ENCODE data around the gene SKI. TPM values are rescaled to one million over a fixed set of nuclear protein-coding genes. Genes with fewer than 3 reads are reported as not detected.

Gene SKI
- polyA plus RNA-seq, 1 donor, result 48.5 TPM

DNA sequence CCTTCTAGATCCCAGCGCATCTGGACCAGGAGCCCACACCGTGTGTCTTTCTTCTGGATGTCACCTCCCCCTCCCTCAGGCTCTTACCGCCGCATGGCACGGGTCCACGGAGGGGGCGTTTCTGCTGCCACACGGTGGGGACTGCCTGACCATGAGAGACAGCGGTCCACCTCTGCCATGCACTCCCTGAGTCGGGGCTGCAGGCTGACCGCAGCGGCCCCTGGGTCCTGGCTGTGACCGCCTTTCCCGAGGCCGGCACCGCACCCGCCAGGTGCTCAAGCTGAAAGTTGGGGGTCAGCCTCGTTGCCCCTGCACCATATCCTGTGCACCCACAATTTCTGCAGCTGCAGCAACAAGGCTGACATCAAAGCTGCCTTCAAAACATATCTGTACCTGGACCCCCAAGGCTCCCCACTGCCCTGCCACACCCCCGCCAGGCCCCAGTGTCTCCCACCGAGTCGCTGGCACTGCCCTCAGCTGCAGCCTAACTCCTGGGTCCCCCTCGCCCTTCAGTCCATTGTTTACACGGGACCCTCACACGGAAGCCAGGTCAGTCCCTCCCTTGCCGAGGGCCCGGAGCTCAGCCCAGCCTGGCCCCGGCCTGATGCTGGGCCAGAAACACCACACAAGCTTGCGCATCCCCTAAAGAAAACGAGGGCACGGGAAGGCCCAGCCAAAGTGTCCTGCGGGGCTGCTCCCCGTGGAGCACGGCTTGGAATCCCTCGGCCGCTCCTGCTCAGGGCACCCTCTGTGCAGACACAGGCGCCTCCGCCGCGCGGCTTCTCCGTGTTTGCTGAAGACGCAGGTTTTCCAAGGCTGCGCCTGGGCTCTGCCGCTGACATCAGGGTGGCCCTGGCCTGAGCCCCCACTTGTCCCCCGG, 111.3 kb downstream of the SKI start:
- no peak for DNase-seq

DNA sequence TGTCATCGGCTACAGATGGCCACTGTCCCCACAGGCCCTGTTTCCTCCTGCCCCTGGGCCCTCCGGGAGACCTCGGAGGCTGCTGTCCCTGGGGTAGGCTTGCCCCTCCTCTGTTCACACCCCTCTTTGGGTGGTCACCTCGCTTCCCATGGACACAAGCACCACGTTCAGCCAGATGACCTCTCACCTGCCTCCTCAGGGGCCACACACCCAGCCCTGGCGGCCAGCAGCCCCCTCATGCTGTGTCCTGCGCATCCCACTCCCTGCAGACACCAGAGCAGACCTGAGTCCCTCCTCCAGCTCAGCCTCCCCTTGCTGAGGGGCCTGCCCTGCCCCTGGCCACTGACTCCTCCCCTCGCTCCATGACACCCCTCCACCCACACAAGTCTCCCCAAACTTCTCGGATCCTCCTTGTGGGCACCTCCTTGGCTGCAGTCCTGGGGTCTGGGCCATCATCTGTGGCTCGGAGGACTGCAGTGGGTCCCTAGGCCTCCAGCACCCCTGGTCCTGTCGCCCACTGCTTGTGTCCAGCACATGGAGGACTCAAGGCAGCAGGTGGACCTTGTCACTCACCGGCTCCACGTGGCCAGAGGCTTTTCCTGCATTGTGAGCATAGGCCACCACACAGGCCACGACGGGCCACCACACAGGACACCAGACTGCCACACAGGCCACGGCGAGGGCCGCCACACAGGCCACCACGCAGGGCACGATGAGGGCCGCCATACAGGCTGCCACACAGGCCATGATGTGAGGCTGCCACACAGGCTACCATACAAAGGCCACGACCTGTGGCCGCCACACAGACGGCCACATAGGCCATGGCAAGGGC, 112.2 kb downstream of the SKI start:
- DNase-seq, result no peak

- DNase-seq, result no peak
Observed at GRCh38 chr1:2340918-2341254, 112.8 kb downstream of the SKI start.

DNA sequence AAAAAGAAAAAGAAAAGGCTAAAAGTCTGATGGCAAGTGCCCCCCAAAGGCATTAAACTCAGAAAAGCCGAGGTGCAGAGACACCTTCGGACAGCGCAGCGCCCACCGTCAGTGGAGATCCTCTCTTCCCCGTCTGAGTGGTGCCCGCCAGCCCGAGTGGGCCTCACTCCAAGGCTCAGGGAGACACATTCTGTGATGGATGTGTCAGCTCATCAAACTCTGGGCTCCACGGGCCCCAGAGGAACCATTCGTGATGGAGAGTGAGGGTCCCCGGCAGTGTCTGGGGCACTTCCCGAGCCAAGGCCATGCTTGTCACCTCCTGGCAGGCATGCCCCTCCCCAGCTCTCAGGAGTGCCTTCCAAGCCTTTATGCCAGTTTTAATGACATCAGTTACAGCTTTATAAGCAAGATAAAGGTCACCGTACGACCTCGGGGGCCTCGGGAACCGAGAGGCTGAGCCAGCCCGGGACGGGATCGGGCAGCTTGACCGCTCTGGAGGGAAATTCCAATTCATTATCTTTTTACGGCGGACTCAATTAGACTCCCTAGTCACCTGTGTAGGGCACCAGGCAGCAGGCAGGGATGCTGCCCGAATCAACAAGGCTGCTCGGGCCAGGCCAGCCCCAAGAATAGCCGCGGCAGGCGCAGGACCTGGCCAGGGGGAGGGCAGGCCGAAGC, 113.7 kb downstream of the SKI start:
- DNase-seq, result no peak

- DNase-seq, result no peak
Observed at GRCh38 chr1:2342384-2343022, 114.4 kb downstream of the SKI start.

- no peak for DNase-seq
Observed at GRCh38 chr1:2343023-2343935, 115.2 kb downstream of the SKI start.

DNA sequence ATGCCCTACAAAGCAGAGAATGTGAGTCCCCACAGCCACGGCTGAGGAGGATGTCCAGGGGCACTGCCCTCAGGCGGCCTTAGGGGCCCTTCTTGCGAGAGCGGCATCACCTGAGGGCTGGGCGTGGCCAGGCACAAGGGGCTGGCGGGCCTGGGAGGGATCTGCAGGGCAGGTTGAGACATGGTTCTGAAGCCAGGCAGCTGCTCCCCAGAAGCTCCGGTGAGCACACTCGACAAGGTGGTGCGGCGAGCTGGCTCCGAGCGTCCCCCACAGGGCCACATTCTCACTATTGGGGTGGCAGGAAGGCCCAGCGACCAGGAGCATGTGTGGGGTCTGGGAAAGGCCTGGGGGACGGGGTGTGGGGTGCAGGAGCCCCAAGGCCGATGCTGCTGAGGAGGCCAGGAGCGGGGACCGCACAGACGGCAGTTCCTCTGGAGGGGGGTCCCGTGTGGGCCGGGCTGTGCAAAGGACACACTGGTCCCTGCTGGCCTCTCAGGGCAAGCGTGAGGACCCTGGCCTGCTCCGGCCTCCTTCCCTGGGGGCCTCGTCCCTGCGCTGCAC, 116.1 kb downstream of the SKI start:
- no peak for DNase-seq

GRCh38 chr1:2344744-2345296, 116.7 kb downstream of the SKI start:
- DNase-seq, result no peak

- DNase-seq, result no peak
Observed at GRCh38 chr1:2345297-2346075, 117.4 kb downstream of the SKI start.

DNA sequence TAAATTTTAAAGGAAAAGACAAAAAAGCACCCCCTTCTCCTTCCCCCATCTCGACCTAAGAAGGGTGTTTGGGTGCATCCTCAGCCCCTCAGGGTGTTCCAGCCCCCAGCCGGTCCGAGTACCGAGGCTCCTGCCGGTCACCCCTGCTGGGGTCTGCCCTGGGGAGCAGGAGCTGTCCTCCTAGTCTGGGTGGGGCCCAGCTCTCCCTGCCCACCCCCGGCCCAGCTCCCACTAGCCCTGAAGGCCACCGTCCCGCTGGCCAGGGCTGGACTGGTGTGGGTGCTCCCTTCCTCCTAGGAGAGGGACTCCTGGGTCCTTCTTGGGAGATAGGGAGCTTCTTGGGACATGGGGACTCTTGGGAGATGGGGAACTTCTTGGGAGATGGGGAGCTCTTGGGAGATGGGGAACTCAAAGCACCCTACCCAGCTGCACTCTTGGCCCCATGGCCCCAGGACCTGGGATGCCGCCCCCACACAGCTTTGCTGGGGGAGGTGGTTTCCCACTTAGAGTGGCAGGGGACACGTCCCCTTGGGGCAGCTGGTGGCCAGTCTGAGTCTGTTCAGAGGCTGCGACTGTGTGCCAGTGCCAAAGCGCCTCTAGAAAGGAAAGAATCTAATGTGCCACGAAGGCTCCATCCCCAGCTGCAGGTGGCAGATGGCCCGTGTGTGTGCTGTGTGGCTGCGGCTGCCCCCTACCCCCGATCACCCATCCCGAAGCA, 118.7 kb downstream of the SKI start:
- no peak for DNase-seq

DNA sequence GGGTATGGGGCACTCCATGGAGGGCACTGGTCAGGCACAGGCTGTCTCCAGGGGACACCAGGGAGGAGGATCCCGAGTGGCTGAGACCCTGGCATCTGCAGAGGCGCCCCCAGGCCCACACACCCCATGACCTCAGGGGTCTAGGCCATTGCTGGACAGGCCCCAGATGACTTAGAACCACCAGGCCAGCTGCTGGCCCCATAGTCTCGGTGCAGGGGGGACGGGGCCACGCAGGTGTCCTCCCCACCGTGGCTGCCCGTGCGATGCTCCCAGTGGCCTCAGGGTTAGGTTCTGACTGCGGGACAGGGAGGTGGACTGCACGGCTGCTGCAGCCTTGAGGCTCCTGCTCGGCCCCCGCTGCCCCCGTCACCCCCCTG, 119.3 kb downstream of the SKI start:
- no peak for DNase-seq

GRCh38 chr1:2347896-2348295, 119.8 kb downstream of the SKI start:
- DNase-seq, result no peak

GRCh38 chr1:2348346-2349325, 120.5 kb downstream of the SKI start:
- DNase-seq, result no peak

DNA sequence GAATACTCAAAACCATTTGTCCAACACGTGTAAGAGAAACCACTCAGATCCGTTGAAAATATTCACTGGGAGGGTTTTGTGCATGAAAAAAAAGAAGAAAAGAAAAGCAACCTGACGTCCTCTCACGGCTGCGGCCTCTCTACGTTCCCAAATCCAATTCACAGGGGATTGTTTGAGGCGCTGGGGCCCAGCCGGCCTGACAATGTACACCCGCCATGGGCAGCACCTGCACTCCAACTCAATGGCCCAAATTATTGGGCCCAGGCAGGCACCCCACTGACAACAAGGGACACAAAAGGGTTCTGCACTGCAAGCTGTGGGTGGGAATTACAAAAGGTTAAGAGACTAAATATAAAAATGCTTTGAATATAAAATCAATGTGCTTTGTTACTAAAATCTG, 121.7 kb downstream of the SKI start:
- no peak for DNase-seq

GRCh38 chr1:2350501-2350900, 122.4 kb downstream of the SKI start:
- no peak for DNase-seq

GRCh38 chr1:2350911-2351655, 123.0 kb downstream of the SKI start:
- DNase-seq, result no peak

DNA sequence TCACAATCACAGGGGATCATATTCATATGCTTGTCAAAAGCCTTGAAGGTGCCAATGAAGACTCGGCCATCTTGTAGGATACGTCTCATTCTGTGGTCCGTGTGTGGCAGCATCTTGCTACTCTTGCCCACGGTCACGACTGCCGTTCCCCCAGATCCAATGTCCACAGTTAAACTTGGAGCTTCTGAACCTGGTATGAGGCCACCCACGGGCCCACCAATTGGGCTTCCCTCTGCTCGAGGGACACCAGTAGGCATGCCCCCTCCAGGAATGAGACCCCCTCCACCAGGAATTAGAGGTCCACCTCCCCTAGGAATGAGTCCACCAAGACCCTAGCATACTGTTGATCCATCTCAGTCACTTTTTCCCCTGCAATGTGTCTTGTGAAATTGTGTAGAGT, 123.6 kb downstream of the SKI start:
- DNase-seq, result no peak
